ENCODE data around the gene SELE. TPM values are rescaled to one million over a fixed set of nuclear protein-coding genes. Genes with fewer than 3 reads are reported as not detected.

Gene SELE
- total and polyA plus RNA-seq, 2 of the 4 experiments (the other 2 are of a cell fraction) = not detected

- BruUV-seq (replicated peaks) = no TSS peak
- no peak overlapping the region for H4K91ac ChIP-seq (ENCODE audit: insufficient read depth, low read depth, low read length)
- in situ Hi-C loops (cut with MboI; ENCODE audit: low sequenced_read_pairs) = no loop called here
Measured at GRCh38 chr1:169724168-169724567, 9.7 kb downstream of the SELE start.

More at GRCh38 chr1:169724168-169724567, 9.7 kb downstream of the SELE start:
- Histone ChIP-seq H3K4me2 (ENCODE audit: low read depth, low read length) (no peak overlapping the region), H3K9me1 (ENCODE audit: insufficient read depth, low read length) (no peaks in the 10 kb centered on the region), H3K4ac (ENCODE audit: low read depth, low read length) (no peak overlapping the region), H3K9ac (ENCODE audit: low read depth, low read length) (no peak overlapping the region), H3K4me3 (ENCODE audit: insufficient read depth, low read depth, low read length) (no peak overlapping the region), H2BK5ac (ENCODE audit: low read depth, low read length, poor library complexity, severe bottlenecking) (no peak overlapping the region), H3K27me3 (ENCODE audit: control insufficient read depth, insufficient read depth, low read length) (no peaks in the 10 kb centered on the region; the same call in none of the 2 replicates), H4K5ac (ENCODE audit: low read depth, low read length) (no peak overlapping the region), H3K14ac (replicated peaks; ENCODE audit: low read depth, low read length) (no peak overlapping the region), H2BK120ac (ENCODE audit: low read depth, low read length) (no peak overlapping the region), H4K20me1 (ENCODE audit: insufficient read depth, low read length) (no peaks in the 10 kb centered on the region), H3K23ac (ENCODE audit: low read depth, low read length) (no peak overlapping the region), H4K8ac (ENCODE audit: low read depth in 2 of 2, low read length in 2 of 2) (no peak overlapping the region), H3K18ac (ENCODE audit: low read depth, low read length) (no peak overlapping the region), H2BK20ac (ENCODE audit: low read depth, low read length) (no peak overlapping the region), H3K4me1 (ENCODE audit: control insufficient read depth, insufficient read depth, low read length) (no peaks in the 10 kb centered on the region), H2AK9ac (replicated peaks; ENCODE audit: low read depth, low read length, poor library complexity) (no peak overlapping the region), H3K9me3 (ENCODE audit: control insufficient read depth, insufficient read depth, low read length) (no peaks in the 10 kb centered on the region), H3K79me1 (ENCODE audit: low read depth in 1 of 2, low read length in 2 of 2) (no peaks in the 10 kb centered on the region), H2BK15ac (ENCODE audit: low read depth, low read length) (no peak overlapping the region), H3K27ac (ENCODE audit: insufficient read depth, low read length) (no peak overlapping the region), H3K36me3 (ENCODE audit: control insufficient read depth, insufficient read depth, low read length) (no peaks in the 10 kb centered on the region), H2AFZ (replicated peaks; ENCODE audit: low read length, poor library complexity) (no peak overlapping the region), H2AK5ac (ENCODE audit: low read depth, low read length) (no peak overlapping the region), H3K56ac (ENCODE audit: extremely low read depth, insufficient read depth, low read length) (no peak overlapping the region)
- DNase-seq = no peak
- ATAC-seq (ENCODE audit: low read depth) = no peak
- intact Hi-C loops (cut with micrococcal nuclease) (no loop called here), dilution Hi-C loops (cut with HindIII; ENCODE audit: low sequenced_read_pairs, unreplicated experiment) (no loop called here)
- no CpG with 5 or more reads among the region's 4 CpGs for WGBS, 2 experiments (ENCODE audit: extremely low coverage in 2 of 2, insufficient read length in 1 of 2)
- ChIA-PET POLR2A (ENCODE audit: unreplicated experiment) (no interaction called here), CTCF (no interaction called here)
- TF ChIP-seq FOS (IDR thresholded peaks at IDR 0.05; ENCODE audit: low read depth, low read length) (no peak), RFX5 (IDR thresholded peaks at IDR 0.05; ENCODE audit: low read depth, low read length) (no peak), MAZ (IDR thresholded peaks at IDR 0.05; ENCODE audit: borderline replicate concordance, low read depth, low read length) (no peak), NFE2L2 (IDR thresholded peaks at IDR 0.05; ENCODE audit: low read depth, low read length) (no peak), SMC3 (IDR thresholded peaks at IDR 0.05; ENCODE audit: low read depth, low read length) (no peak)

Measured in IMR-90 (cell line).